H54 (cell line): ENCODE results near the gene KDR.

ENCODE experiments used
- DNase-seq: peaks from one replicate; pipeline ENCODE4 v3.0.0; 2011; ENCODE audit warnings: low spot score, mixed read lengths; ENCODE audit not compliant: insufficient read length
- FAIRE-seq: peaks from 3 replicates; lab custom pipeline; 2011; peaks lifted over from hg19 to GRCh38; lab: Jason Lieb, UNC
- POLR2A ChIP-seq: IDR thresholded peaks from 2 replicates; pipeline ENCODE4 v1.6.1; 2011; ENCODE audit warnings: low read depth, mild to moderate bottlenecking, low read length

Gene KDR

GRCh38 chr4:55125087-55125721, at the start of gene KDR:
Gene KDR (minus strand): TSS chr4:55125595. CDS start chr4:55125293, 302 bp downstream.
- no peak for TF ChIP-seq POLR2A
- DNase-seq = no peak
- no peak for FAIRE-seq

DNA sequence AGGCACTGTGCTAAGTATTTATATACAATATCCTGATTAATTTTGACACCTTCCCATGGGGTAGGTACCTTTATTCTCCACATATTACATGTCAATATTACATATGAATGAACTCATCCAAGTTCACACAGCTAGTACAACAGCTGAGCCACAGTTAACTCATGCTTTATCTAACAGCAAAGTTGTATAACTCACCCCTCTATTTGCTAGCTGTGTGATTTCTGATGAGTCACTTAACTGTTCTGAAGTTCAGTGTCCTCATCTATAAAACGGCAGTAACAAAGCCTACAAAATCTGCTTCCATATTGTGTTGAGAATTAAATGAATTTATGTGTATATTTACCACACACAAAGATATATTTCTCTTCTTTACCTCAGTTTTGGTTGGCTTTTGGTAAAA, 48.2 kb upstream of the KDR start:
- no peak for FAIRE-seq
- no peak for TF ChIP-seq POLR2A
- no peak for DNase-seq

- no peak for DNase-seq
- no peak for FAIRE-seq
- TF ChIP-seq POLR2A = no peak
Observed at GRCh38 chr4:55172694-55173287, 47.4 kb upstream of the KDR start.

DNA sequence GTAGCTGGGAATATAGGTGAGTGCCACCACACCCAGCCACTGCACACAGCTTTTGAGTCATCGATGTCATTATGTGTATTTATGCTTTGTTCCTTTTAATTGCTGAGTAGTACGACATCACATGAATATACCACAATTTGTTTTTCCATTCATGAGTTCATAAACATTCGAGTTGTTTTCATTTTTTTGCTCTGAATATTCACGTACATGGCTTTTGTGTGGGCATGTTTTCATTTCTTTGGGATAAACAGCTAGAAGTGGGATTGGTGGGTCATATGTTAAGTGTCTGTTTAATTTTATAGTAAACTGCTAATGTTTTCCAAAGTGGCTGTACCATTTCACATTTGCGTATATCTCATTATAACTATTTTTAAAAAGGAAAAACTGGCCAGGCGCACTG, 45.1 kb upstream of the KDR start:
- no peak for DNase-seq
- no peak for FAIRE-seq

DNA sequence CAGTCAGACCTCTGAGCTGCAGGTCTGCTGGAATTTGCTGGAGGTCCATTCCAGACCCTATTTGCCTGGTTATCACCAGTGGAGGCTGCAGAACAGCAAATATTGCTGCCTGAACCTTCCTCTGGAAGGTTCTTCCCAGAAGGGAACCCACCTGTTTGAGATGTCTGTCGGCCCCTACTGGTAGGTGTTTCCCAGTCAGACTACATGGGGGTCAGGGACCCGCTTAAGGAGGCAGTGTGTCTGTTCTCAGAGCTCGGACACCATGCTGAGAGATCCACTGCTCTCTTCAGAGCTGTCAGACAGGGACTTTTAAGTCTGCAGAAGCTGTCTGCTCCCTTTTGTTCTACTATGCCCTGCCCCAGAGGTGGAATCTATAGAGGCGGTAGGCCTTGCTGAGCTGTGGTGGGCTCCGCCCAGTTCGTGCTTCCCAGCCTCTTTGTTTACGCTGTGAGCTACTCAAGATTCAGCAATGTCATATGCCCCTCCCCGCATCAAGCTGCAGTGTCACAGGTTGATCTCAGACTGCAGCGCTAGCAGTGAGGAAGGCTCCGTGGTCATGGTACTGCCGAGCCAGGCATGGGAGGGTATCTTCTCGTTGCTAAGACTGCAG, 44.1 kb upstream of the KDR start:
- no peak for FAIRE-seq
- no peak for DNase-seq
- TF ChIP-seq POLR2A = no peak

More for the DNA sequence above, 45.1 kb upstream of the KDR start:
- TF ChIP-seq POLR2A = no peak

DNA sequence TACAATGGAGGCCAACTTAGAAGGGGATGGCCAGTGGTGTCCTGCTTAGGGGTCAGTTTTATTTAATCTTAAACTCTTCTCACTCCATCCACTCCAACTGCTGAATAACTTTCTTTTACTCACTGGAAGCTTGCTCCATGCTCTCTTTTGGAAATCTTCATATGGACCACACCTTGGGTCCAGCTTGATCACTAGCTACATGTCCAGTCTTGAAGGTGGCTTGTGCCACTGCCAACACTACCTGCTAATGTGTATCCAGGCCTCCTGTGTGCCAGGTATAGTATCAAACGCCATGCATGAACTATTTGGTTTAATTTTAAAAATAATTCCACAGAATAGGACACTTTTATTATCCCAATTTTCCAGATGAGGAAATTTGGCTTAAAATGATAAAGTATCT, 37.0 kb upstream of the KDR start:
- DNase-seq (no peak), FAIRE-seq (no peak)
- no peak for TF ChIP-seq POLR2A

DNA sequence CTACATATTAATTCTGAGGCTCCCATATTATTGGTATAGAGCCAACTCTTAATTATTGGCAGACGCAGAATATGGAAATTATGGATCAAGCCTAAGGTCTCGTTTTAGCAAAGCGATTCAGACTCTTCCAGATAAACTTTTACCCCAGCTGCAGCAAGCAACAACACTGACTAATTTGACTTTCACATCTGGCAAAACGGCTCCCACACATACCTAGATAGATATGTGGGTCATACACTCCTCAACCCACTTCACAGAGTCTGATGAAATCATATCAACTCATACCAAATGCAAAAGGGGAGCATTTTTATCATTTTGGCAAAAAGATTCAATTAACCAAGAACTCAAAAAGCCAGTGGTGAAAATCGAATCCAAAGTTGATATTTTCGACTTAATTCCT, 36.3 kb upstream of the KDR start:
- TF ChIP-seq POLR2A = no peak
- FAIRE-seq (no peak), DNase-seq (no peak)

DNA sequence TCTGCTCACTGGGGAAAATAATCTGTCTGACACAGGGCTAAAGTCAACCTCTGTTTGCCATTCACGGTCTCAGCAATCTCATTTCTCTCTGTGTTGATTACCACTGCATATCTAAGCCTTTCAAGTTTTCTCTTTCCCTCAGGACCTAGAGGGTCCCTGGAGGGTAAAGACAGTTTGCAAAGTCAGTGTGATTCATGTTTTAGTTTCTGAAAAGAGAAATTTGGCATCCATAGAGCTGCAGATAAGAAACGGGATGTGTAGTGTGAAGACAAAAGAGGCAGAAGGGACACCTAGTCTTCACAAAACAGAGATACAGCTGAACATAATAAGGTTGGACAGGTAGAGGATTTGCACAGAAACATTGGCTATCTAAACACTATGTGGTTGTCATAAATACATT, 34.5 kb upstream of the KDR start:
- TF ChIP-seq POLR2A = no peak
- FAIRE-seq (no peak), DNase-seq (no peak)

DNA sequence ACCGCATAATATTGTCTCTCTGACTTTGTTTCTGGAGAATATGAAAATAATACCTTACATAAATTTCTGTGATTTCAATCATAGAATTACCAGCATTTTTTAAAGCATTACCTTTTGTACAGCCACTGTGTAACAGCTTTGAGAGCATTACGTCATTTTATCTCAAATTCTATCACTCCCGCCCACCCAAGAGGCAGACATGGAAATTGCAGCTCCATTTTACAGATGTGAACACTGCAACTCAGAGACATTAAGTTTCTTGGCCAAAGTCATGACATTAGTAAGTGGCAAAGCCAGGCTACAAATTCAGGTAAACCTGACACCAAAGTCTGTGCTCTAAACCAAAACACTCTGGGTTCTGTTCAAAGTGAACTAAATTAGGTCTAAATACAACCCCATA, 33.6 kb upstream of the KDR start:
- no peak for FAIRE-seq
- DNase-seq = no peak
- no peak for TF ChIP-seq POLR2A

- FAIRE-seq (no peak), DNase-seq (no peak)
- no peak for TF ChIP-seq POLR2A
Observed at GRCh38 chr4:55157559-55158277, 32.3 kb upstream of the KDR start.

- FAIRE-seq = no peak
Observed at GRCh38 chr4:55154933-55155332, 29.5 kb upstream of the KDR start.

GRCh38 chr4:55154290-55154880, 29.0 kb upstream of the KDR start:
- TF ChIP-seq POLR2A = no peak
- DNase-seq (no peak), FAIRE-seq (no peak)

More at GRCh38 chr4:55154933-55155332, 29.5 kb upstream of the KDR start:
- no peak for DNase-seq
- TF ChIP-seq POLR2A = no peak

DNA sequence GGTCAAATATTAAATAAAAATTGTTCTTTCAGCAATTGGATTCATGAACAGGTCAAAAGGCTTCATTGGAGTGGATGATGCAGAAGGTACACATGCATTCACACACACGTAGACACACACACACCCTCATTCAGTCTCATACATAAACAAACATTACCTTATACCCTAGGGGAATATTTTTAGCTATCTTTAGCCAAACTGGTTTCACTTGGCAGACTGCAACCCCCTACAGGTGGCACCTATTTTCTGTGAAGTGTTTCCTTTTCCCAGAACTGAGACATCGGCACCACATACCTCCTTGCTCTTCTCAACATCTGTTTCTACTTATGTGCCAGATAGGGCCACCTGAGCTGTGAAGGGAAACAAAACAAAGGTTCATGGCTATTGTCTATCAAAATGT, 18.5 kb upstream of the KDR start:
- TF ChIP-seq POLR2A = no peak
- FAIRE-seq = no peak

GRCh38 chr4:55138367-55138766, 13.0 kb upstream of the KDR start:
- TF ChIP-seq POLR2A = no peak
- no peak for DNase-seq
- FAIRE-seq = no peak

More for the DNA sequence above, 18.5 kb upstream of the KDR start:
- no peak for DNase-seq
